Measurements from ENCODE around the gene NKD2.

- TF ChIP-seq CTCF (IDR thresholded peaks at IDR 0.05; ENCODE audit: insufficient read depth, low read length, poor library complexity, severe bottlenecking) (no peak), EZH2phosphoT487 (conservative IDR thresholded peaks at IDR 0.05; ENCODE audit: low read length) (no peak)
Measured at GRCh38 chr5:1013238-1013947, 4.8 kb downstream of the NKD2 start.
